GM23338 (cell line): ENCODE data around the gene KLF7.

ENCODE experiments used
- CREB1 ChIP-seq: fragments of 250-450 bp; sonication (Bioruptor Pico); IDR thresholded peaks from 2 replicates; pipeline ENCODE4 v1.5.0; 2020; ENCODE audit warnings: low read depth, mild to moderate bottlenecking, moderate library complexity
- CTCF ChIP-seq, 2 experiments: fragments of 200-600 bp in 1 of 2; sonication (generic) in 1 of 2; conservative IDR thresholded peaks; 2 replicates each; pipeline versions ENCODE4 v1.5.1 to v1.6.1; 2016 to 2017; ENCODE audit warnings: antibody characterized with exemption in 2 of 2, low read depth in 2 of 2, mild to moderate bottlenecking in 2 of 2, moderate library complexity in 1 of 2
- ETS1 ChIP-seq: IDR thresholded peaks from 2 replicates; pipeline ENCODE4 v1.6.1; 2016; ENCODE audit warnings: antibody characterized with exemption
- EZH2 ChIP-seq: fragments of 200-600 bp; sonication (generic); IDR thresholded peaks from one replicate; pipeline ENCODE4 v1.8.0; 2017; ENCODE audit warnings: antibody characterized with exemption, mild to moderate bottlenecking, low read depth; ENCODE audit not compliant: unreplicated experiment
- EZH2phosphoT487 ChIP-seq: fragments of 200-600 bp; sonication (generic); IDR thresholded peaks from one replicate; pipeline ENCODE4 v1.8.1; 2018; ENCODE audit warnings: antibody characterized with exemption; ENCODE audit not compliant: unreplicated experiment
- JUNB ChIP-seq: IDR thresholded peaks from one replicate; pipeline ENCODE4 v1.6.1; 2016; ENCODE audit warnings: antibody characterized with exemption; ENCODE audit not compliant: unreplicated experiment
- NANOG ChIP-seq: IDR thresholded peaks from 2 replicates; pipeline ENCODE4 v1.6.1; 2016; ENCODE audit warnings: antibody characterized with exemption, borderline replicate concordance
- POLR2AphosphoS5 ChIP-seq: IDR thresholded peaks from 2 replicates; pipeline ENCODE4 v1.6.1; 2016; ENCODE audit warnings: antibody characterized with exemption, low read depth
- REST ChIP-seq: IDR thresholded peaks from one replicate; pipeline ENCODE4 v1.6.1; 2018; ENCODE audit warnings: antibody characterized with exemption; ENCODE audit not compliant: unreplicated experiment
- STAT1 ChIP-seq: IDR thresholded peaks from one replicate; pipeline ENCODE4 v1.6.1; 2016; ENCODE audit warnings: antibody characterized with exemption; ENCODE audit not compliant: unreplicated experiment
- ZNF114 ChIP-seq: fragments of 250-450 bp; sonication (Bioruptor Pico); IDR thresholded peaks from 2 replicates; pipeline ENCODE4 v1.5.0; 2020; ENCODE audit warnings: mild to moderate bottlenecking, moderate library complexity
- ZNF331 ChIP-seq: fragments of 250-450 bp; sonication (Bioruptor Pico); IDR thresholded peaks from 2 replicates; pipeline ENCODE4 v1.5.0; 2020; ENCODE audit warnings: low read depth, mild to moderate bottlenecking, moderate library complexity
- ZNF462 ChIP-seq: fragments of 250-450 bp; sonication (Bioruptor Pico); IDR thresholded peaks from 2 replicates; pipeline ENCODE4 v1.5.0; 2020; ENCODE audit warnings: mild to moderate bottlenecking, moderate library complexity

GRCh38 chr2:207121784-207122183 is 44.0 kb downstream of the KLF7 start:
- no peak for TF ChIP-seq CTCF (conservative IDR thresholded peaks at IDR 0.05; ENCODE audit: low read depth in 2 of 2)
- no peak for TF ChIP-seq POLR2AphosphoS5
- no peak for TF ChIP-seq EZH2
- TF ChIP-seq REST, result no peak
- no peak for TF ChIP-seq JUNB
- no peak for TF ChIP-seq ZNF331 (CRISPR knock-in tag)
- no peak for TF ChIP-seq ZNF114
- TF ChIP-seq EZH2phosphoT487, result no peak
- no peak for TF ChIP-seq CREB1 (CRISPR knock-in tag)
- TF ChIP-seq NANOG, result no peak
- no peak for TF ChIP-seq ETS1
- no peak for TF ChIP-seq STAT1
- TF ChIP-seq ZNF462 (CRISPR knock-in tag), result no peak
